ENCODE data around the gene CFAP100. TPM values are rescaled to one million over a fixed set of nuclear protein-coding genes. Genes with fewer than 3 reads are reported as not detected.

Gene CFAP100
- total and polyA plus RNA-seq, 9 of the 15 experiments (the other 6 are each of a cell fraction or from before 2014, with no cell fraction given), result not detected

DNA sequence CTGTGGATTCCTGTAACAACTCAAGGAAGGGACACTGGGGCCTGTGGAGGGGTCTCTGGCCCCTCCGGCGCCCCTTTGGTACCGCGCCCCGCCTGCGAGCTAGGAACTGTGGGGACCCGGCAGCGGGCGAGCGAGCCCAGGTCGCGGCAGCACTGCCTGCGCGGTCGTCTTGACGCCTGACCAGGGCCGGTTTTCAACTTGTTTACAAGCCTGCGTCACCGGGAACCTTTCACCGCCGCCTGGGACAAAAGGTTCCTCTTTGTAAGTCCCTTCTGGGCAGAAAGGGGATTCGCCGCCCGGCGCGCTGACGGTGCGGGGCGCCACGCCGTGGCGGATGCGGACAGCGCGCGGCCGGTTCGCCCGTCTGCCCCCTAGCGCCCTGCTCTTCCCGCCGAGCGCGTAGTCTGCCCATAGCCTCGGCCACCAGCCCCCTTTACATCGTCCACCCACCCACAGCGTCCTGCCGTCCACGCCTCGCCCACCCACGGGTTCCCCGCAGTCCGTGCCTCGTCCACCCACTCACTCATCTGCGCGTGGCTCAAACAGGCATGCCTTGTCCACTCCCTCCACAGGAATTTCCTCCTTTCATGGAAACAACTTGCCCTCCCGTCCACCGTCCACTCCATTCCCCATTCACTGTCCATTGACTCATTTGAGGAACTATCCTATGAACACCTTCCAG lies 5.5 kb upstream of the CFAP100 start (continued):
- TF ChIP-seq, protein P1, sequence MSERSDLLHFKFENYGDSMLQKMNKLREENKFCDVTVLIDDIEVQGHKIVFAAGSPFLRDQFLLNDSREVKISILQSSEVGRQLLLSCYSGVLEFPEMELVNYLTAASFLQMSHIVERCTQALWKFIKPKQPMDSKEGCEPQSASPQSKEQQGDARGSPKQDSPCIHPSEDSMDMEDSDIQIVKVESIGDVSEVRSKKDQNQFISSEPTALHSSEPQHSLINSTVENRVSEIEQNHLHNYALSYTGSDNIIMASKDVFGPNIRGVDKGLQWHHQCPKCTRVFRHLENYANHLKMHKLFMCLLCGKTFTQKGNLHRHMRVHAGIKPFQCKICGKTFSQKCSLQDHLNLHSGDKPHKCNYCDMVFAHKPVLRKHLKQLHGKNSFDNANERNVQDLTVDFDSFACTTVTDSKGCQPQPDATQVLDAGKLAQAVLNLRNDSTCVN (CRISPR knock-in tag; IDR thresholded peaks at IDR 0.05), result no peak
- TF ChIP-seq FOXP1 (CRISPR knock-in tag; IDR thresholded peaks at IDR 0.05) (0 out of 2 replicates have a peak, but pooled peaks have one; percentile 41), MECOM (CRISPR knock-in tag; IDR thresholded peaks at IDR 0.05) (no peak), IFI16 (CRISPR knock-in tag; IDR thresholded peaks at IDR 0.05) (no peak), ZNF175 (CRISPR knock-in tag; IDR thresholded peaks at IDR 0.05; ENCODE audit: low read depth) (no peak), ZNF644 (tag; IDR thresholded peaks at IDR 0.05; ENCODE audit: low read depth) (no peak), HDAC1 (IDR thresholded peaks at IDR 0.05) (no peak; a peak in 1 of 4 replicates), ZSCAN29 (IDR thresholded peaks at IDR 0.05) (no peak), PPARD (CRISPR knock-in tag; IDR thresholded peaks at IDR 0.05) (no peak), RNF2 (IDR thresholded peaks at IDR 0.05) (no peak), NRF1 (conservative IDR thresholded peaks at IDR 0.05 in 1 of 2, IDR thresholded peaks at IDR 0.05 in 1 of 2) (peak; percentile 44 to 53; a peak in 2 of 4 replicates), ZNF316 (IDR thresholded peaks at IDR 0.05) (no peak), XRCC3 (IDR thresholded peaks at IDR 0.05) (no peak), NFXL1 (CRISPR knock-in tag; IDR thresholded peaks at IDR 0.05) (no peak), GTF2E2 (tag; IDR thresholded peaks at IDR 0.05) (no peak), ZNF785 (CRISPR knock-in tag; IDR thresholded peaks at IDR 0.05) (no peak), NEUROD1 (IDR thresholded peaks at IDR 0.05; ENCODE audit: borderline replicate concordance, low read depth, low read length, partially characterized antibody) (no peak), ZNF780A (CRISPR knock-in tag; IDR thresholded peaks at IDR 0.05) (no peak), ZEB2 (IDR thresholded peaks at IDR 0.05) (no peak), MEF2A (IDR thresholded peaks at IDR 0.05; ENCODE audit: control insufficient read depth, low read depth, low read length) (no peak), ATF1 (CRISPR knock-in tag; IDR thresholded peaks at IDR 0.05) (no peak), ATF1 (tag; IDR thresholded peaks at IDR 0.05) (peak; percentile 72)
- TF ChIP-seq, protein P2, sequence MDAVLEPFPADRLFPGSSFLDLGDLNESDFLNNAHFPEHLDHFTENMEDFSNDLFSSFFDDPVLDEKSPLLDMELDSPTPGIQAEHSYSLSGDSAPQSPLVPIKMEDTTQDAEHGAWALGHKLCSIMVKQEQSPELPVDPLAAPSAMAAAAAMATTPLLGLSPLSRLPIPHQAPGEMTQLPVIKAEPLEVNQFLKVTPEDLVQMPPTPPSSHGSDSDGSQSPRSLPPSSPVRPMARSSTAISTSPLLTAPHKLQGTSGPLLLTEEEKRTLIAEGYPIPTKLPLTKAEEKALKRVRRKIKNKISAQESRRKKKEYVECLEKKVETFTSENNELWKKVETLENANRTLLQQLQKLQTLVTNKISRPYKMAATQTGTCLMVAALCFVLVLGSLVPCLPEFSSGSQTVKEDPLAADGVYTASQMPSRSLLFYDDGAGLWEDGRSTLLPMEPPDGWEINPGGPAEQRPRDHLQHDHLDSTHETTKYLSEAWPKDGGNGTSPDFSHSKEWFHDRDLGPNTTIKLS (IDR thresholded peaks at IDR 0.05; ENCODE audit: borderline replicate concordance, low read depth), result 0 out of 2 replicates have a peak, but pooled peaks have one; percentile 27
- TF ChIP-seq, protein P3, sequence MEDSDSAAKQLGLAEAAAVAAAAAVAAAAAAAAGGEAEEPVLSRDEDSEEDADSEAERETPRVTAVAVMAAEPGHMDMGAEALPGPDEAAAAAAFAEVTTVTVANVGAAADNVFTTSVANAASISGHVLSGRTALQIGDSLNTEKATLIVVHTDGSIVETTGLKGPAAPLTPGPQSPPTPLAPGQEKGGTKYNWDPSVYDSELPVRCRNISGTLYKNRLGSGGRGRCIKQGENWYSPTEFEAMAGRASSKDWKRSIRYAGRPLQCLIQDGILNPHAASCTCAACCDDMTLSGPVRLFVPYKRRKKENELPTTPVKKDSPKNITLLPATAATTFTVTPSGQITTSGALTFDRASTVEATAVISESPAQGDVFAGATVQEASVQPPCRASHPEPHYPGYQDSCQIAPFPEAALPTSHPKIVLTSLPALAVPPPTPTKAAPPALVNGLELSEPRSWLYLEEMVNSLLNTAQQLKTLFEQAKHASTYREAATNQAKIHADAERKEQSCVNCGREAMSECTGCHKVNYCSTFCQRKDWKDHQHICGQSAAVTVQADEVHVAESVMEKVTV (CRISPR knock-in tag; IDR thresholded peaks at IDR 0.05), result peak; percentile 94
- TF ChIP-seq, protein P4, sequence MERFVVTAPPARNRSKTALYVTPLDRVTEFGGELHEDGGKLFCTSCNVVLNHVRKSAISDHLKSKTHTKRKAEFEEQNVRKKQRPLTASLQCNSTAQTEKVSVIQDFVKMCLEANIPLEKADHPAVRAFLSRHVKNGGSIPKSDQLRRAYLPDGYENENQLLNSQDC (CRISPR knock-in tag; IDR thresholded peaks at IDR 0.05), result no peak
- TF ChIP-seq, protein P5, sequence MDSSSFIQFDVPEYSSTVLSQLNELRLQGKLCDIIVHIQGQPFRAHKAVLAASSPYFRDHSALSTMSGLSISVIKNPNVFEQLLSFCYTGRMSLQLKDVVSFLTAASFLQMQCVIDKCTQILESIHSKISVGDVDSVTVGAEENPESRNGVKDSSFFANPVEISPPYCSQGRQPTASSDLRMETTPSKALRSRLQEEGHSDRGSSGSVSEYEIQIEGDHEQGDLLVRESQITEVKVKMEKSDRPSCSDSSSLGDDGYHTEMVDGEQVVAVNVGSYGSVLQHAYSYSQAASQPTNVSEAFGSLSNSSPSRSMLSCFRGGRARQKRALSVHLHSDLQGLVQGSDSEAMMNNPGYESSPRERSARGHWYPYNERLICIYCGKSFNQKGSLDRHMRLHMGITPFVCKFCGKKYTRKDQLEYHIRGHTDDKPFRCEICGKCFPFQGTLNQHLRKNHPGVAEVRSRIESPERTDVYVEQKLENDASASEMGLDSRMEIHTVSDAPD (CRISPR knock-in tag; IDR thresholded peaks at IDR 0.05), result no peak

All from K562 (cell line).